WTC11 (cell line): Measurements from ENCODE around the gene SEMA4C. TPM values are rescaled to one million over a fixed set of nuclear protein-coding genes. Genes with fewer than 3 reads are reported as not detected.

Experiments used
- ATAC-seq: fragments of 200-7000 bp; cut with Tn5 transposase; 2 replicates; pipeline ENCODE4 v1.10.0; 2021; ENCODE audit warnings: mild to moderate bottlenecking, moderate library complexity
- CTCF ChIA-PET: fragments of 300-600 bp; sonication (Branson Sonifier 250); formaldehyde crosslinking; loops from one replicate; lab custom pipeline; 2021; ENCODE audit warnings: antibody characterized with exemption; lab: Charles Lee
- POLR2A ChIA-PET: fragments of 350-600 bp; sonication (Branson Sonifier 250); formaldehyde crosslinking; loops from one replicate; lab custom pipeline; 2021; ENCODE audit warnings: antibody characterized with exemption; lab: Charles Lee
- DNase-seq: peaks from one replicate; pipeline ENCODE4 v3.0.0; 2021; ENCODE audit warnings: low spot score
- H3K27ac Mint-ChIP-seq: 2 replicates; pipeline ENCODE4 v1.8.0; 2021; ENCODE audit warnings: mixed read lengths
- H3K27me3 Mint-ChIP-seq: 2 replicates; pipeline ENCODE4 v1.8.0; 2021; ENCODE audit warnings: low read depth, mild to moderate bottlenecking, moderate library complexity, mixed read lengths
- H3K36me3 Mint-ChIP-seq: 2 replicates; pipeline ENCODE4 v1.8.0; 2021; ENCODE audit warnings: mixed read lengths
- H3K4me1 Mint-ChIP-seq: 2 replicates; pipeline ENCODE4 v1.8.0; 2022; ENCODE audit warnings: mixed read lengths
- H3K4me3 Mint-ChIP-seq: 2 replicates; pipeline ENCODE4 v1.8.0; 2021; ENCODE audit warnings: mild to moderate bottlenecking, moderate library complexity, mixed read lengths
- H3K9me3 Mint-ChIP-seq: 2 replicates; pipeline ENCODE4 v1.8.0; 2021; ENCODE audit warnings: mixed read lengths
- AFF4 ChIP-seq: sonication (generic); formaldehyde crosslinking; IDR thresholded peaks from 2 replicates; pipeline ENCODE4 v1.8.1; 2023; ENCODE audit warnings: mild to moderate bottlenecking, missing genetic modification reagents, borderline replicate concordance
- ATF3 ChIP-seq: sonication (generic); formaldehyde crosslinking; conservative IDR thresholded peaks from 2 replicates; pipeline ENCODE4 v1.8.1; 2022; ENCODE audit warnings: mild to moderate bottlenecking, missing genetic modification reagents
- CBFB ChIP-seq: sonication (generic); formaldehyde crosslinking; IDR thresholded peaks from 2 replicates; pipeline ENCODE4 v1.8.1; 2022; ENCODE audit warnings: mild to moderate bottlenecking, low read depth, missing genetic modification reagents
- E2F5 ChIP-seq: sonication (generic); formaldehyde crosslinking; IDR thresholded peaks from 2 replicates; pipeline ENCODE4 v1.8.1; 2022; ENCODE audit warnings: mild to moderate bottlenecking, moderate library complexity, missing genetic modification reagents
- ERG ChIP-seq: fragments of 250-450 bp; sonication (Bioruptor Pico); IDR thresholded peaks from 2 replicates; pipeline ENCODE4 v1.8.0; 2021; ENCODE audit warnings: mild to moderate bottlenecking
- ESRRA ChIP-seq: sonication (generic); formaldehyde crosslinking; IDR thresholded peaks from 2 replicates; pipeline ENCODE4 v1.8.1; 2022; ENCODE audit warnings: mild to moderate bottlenecking, missing genetic modification reagents, borderline replicate concordance
- HMGA2 ChIP-seq: fragments of 250-450 bp; sonication (Bioruptor Pico); IDR thresholded peaks from 2 replicates; pipeline ENCODE4 v1.4.0; 2021; ENCODE audit warnings: mild to moderate bottlenecking, moderate library complexity
- JAZF1 ChIP-seq: fragments of 250-450 bp; sonication (Bioruptor Pico); IDR thresholded peaks from 2 replicates; pipeline ENCODE4 v1.9.0; 2021; ENCODE audit warnings: moderate library complexity, mild to moderate bottlenecking, inconsistent platforms
- NR2C2 ChIP-seq: sonication (generic); formaldehyde crosslinking; IDR thresholded peaks from 2 replicates; pipeline ENCODE4 v1.8.0; 2022; ENCODE audit warnings: mild to moderate bottlenecking, missing genetic modification reagents
- PREB ChIP-seq: sonication (generic); formaldehyde crosslinking; IDR thresholded peaks from 2 replicates; pipeline ENCODE4 v1.8.1; 2022; ENCODE audit warnings: mild to moderate bottlenecking, missing genetic modification reagents, moderate library complexity, borderline replicate concordance
- RELA ChIP-seq: sonication (generic); formaldehyde crosslinking; IDR thresholded peaks from 2 replicates; pipeline ENCODE4 v1.8.1; 2022; ENCODE audit warnings: missing genetic modification reagents, mild to moderate bottlenecking, borderline replicate concordance
- SMAD4 ChIP-seq: sonication (generic); formaldehyde crosslinking; IDR thresholded peaks from 2 replicates; pipeline ENCODE4 v1.8.0; 2022; ENCODE audit warnings: mild to moderate bottlenecking, missing genetic modification reagents
- ZBTB21 ChIP-seq: sonication (generic); formaldehyde crosslinking; IDR thresholded peaks from 2 replicates; pipeline ENCODE4 v1.8.1; 2023; ENCODE audit warnings: mild to moderate bottlenecking, missing genetic modification reagents, borderline replicate concordance
- ZNF121 ChIP-seq: sonication (generic); formaldehyde crosslinking; IDR thresholded peaks from 2 replicates; pipeline ENCODE4 v1.8.0; 2023; ENCODE audit warnings: missing genetic modification reagents
- ZNF281 ChIP-seq: sonication (generic); formaldehyde crosslinking; IDR thresholded peaks from 2 replicates; pipeline ENCODE4 v1.8.0; 2023; ENCODE audit warnings: mild to moderate bottlenecking, missing genetic modification reagents
- ZNF396 ChIP-seq: fragments of 250-450 bp; sonication (Bioruptor Pico); IDR thresholded peaks from 2 replicates; pipeline ENCODE4 v1.8.0; 2021; ENCODE audit warnings: mild to moderate bottlenecking, moderate library complexity, borderline replicate concordance
- ZNF423 ChIP-seq: fragments of 250-450 bp; sonication (Bioruptor Pico); IDR thresholded peaks from 2 replicates; pipeline ENCODE4 v2.1.2; 2022; ENCODE audit warnings: mild to moderate bottlenecking, moderate library complexity
- total RNA-seq: library from RNA; stranded (reverse); gene quantifications from 3 replicates; pipeline ENCODE4 v1.2.3, GENCODE V29; 2021

SEMA4C gene
- total RNA-seq, 1 experiment from 2014 or later = 81.6 TPM

GRCh38 chr2:96881349-96882195, 11.7 kb upstream of the SEMA4C start:
- Mint-ChIP-seq H3K36me3 (no peaks in the 10 kb centered on the region), H3K4me3 (peak overlapping the region; percentile 47), H3K9me3 (no peaks in the 10 kb centered on the region), H3K27ac (peak overlapping the region; percentile 89), H3K27me3 (no peaks in the 10 kb centered on the region), H3K4me1 (peaks cover 41% of the 10 kb centered on the region)
- ATAC-seq (peak; percentile 63), DNase-seq (no peak)
- POLR2A ChIA-PET = interaction anchor here (0.9 to 1.5 kb wide), 3 partner anchors 12 to 24 kb away, joined by 3 to 4 read pairs (median 3); partner anchors contain the start of gene ANKRD39
- CTCF ChIA-PET = interaction anchor here (0.8 to 5.9 kb wide), 11 partner anchors 9 to 69 kb away, joined by 3 to 45 read pairs (median 4); partner anchors contain the start of genes ANKRD39 and CNNM3
- TF ChIP-seq ZNF423 (CRISPR knock-in tag) (peak; percentile 27; the same call in 1 of the 2 replicates), RELA (CRISPR knock-in tag) (no peak)

- Mint-ChIP-seq H3K9me3 (no peaks in the 10 kb centered on the region), H3K27me3 (no peaks in the 10 kb centered on the region), H3K4me1 (peaks cover 48% of the 10 kb centered on the region), H3K36me3 (no peaks in the 10 kb centered on the region), H3K4me3 (peak overlapping the region; percentile 47), H3K27ac (peak overlapping the region; percentile 89; the same call in 1 of the 2 replicates)
- TF ChIP-seq SMAD4 (CRISPR knock-in tag) (no peak), ZNF121 (CRISPR knock-in tag) (peak; percentile 99)
- ChIA-PET CTCF (interaction anchor here (1.1 to 5.9 kb wide), 5 partner anchors 10 to 70 kb away, joined by 3 to 45 read pairs (median 8); partner anchors contain the start of gene ANKRD39), POLR2A (interaction anchor here (0.9 to 1.5 kb wide), 2 partner anchors 12 to 23 kb away, joined by 3 to 4 read pairs; partner anchors contain the start of gene ANKRD39)
- DNase-seq (no peak), ATAC-seq (no peak)
Measured at GRCh38 chr2:96880891-96881273, 11.0 kb upstream of the SEMA4C start.

- no peaks in the 10 kb centered on the region for H3K27me3 Mint-ChIP-seq
- H3K4me3 Mint-ChIP-seq = no peak overlapping the region
- ATAC-seq = no peak
- DNase-seq = no peak
- peaks cover 61% of the 10 kb centered on the region for H3K4me1 Mint-ChIP-seq
- POLR2A ChIA-PET = interaction anchor here (1.0 kb wide), 1 partner anchor 27 kb away, joined by 3 read pairs; no protein-coding TSS in a partner anchor
- TF ChIP-seq E2F5 (CRISPR knock-in tag) = no peak
- TF ChIP-seq ZNF396 (CRISPR knock-in tag) = no peak
- TF ChIP-seq HMGA2 (CRISPR knock-in tag) = no peak
- no peak for TF ChIP-seq ZNF281 (CRISPR knock-in tag)
- TF ChIP-seq AFF4 (CRISPR knock-in tag) = no peak
- TF ChIP-seq PREB (CRISPR knock-in tag) = no peak
- TF ChIP-seq CBFB (CRISPR knock-in tag) = no peak
- TF ChIP-seq ERG (CRISPR knock-in tag) = no peak
- TF ChIP-seq ESRRA = no peak
- no peak for TF ChIP-seq JAZF1
- no peak for TF ChIP-seq SMAD4 (CRISPR knock-in tag)
- no peak for TF ChIP-seq ZBTB21
- no peak for TF ChIP-seq NR2C2 (CRISPR knock-in tag)
- no peak for TF ChIP-seq ATF3 (CRISPR knock-in tag)
- TF ChIP-seq, all 79 proteins: peak for 0
- CTCF ChIA-PET = interaction anchor here (0.5 to 5.9 kb wide), 8 partner anchors 9 to 100 kb away, joined by 3 to 45 read pairs (median 4); partner anchors contain the start of gene ANKRD39
- H3K27ac Mint-ChIP-seq = peak overlapping the region; percentile 7; the same call in 1 of the 2 replicates
- no peaks in the 10 kb centered on the region for H3K36me3 Mint-ChIP-seq
- H3K9me3 Mint-ChIP-seq = no peaks in the 10 kb centered on the region
Measured at GRCh38 chr2:96879545-96880040, 9.7 kb upstream of the SEMA4C start.
